ENCODE results near the gene HIF3A.
A peak's percentile ranks its signal among the peaks of the same experiment; 100 is the strongest.
"Not testable (repeated sequence)": the region's sequence is repeated elsewhere in the genome, so short reads cannot be mapped to it uniquely, and the experiment has no call there.

The HIF3A gene

GRCh38 chr19:46296722-46297461, at the start of gene HIF3A:
HIF3A (plus strand) TSS chr19:46297042; CDS start chr19:46297077, 35 bp downstream.
- DNase-seq (ENCODE audit: low read depth) = no peak

GRCh38 chr19:46250076-46250735, 46.6 kb upstream of the HIF3A start:
- no peak for DNase-seq (ENCODE audit: low read depth)

- DNase-seq (ENCODE audit: low read depth) = no peak
Observed at GRCh38 chr19:46251416-46251815, 45.4 kb upstream of the HIF3A start.

GRCh38 chr19:46254776-46255175, 42.1 kb upstream of the HIF3A start:
- no peak for DNase-seq (ENCODE audit: low read depth)

- DNase-seq (ENCODE audit: low read depth) = no peak
Observed at GRCh38 chr19:46256855-46257254, 40.0 kb upstream of the HIF3A start.

GRCh38 chr19:46261501-46261900, 35.3 kb upstream of the HIF3A start:
- not testable (repeated sequence) for DNase-seq (ENCODE audit: low read depth)

- not testable (repeated sequence) for DNase-seq (ENCODE audit: low read depth)
Observed at GRCh38 chr19:46262684-46263296, 34.1 kb upstream of the HIF3A start.

GRCh38 chr19:46264801-46265200, 32.0 kb upstream of the HIF3A start:
- not testable (repeated sequence) for DNase-seq (ENCODE audit: low read depth)

GRCh38 chr19:46265217-46265828, 31.5 kb upstream of the HIF3A start:
- peak; percentile 60 for DNase-seq (ENCODE audit: low read depth)

GRCh38 chr19:46269101-46269500, 27.7 kb upstream of the HIF3A start:
- DNase-seq (ENCODE audit: low read depth) = no peak

- DNase-seq (ENCODE audit: low read depth) = no peak
Observed at GRCh38 chr19:46270521-46271256, 26.2 kb upstream of the HIF3A start.

- DNase-seq (ENCODE audit: low read depth) = no peak
Observed at GRCh38 chr19:46271481-46272197, 25.2 kb upstream of the HIF3A start.

GRCh38 chr19:46273931-46274330, 22.9 kb upstream of the HIF3A start:
- DNase-seq (ENCODE audit: low read depth) = not testable (repeated sequence)

GRCh38 chr19:46279177-46279576, 17.7 kb upstream of the HIF3A start:
- DNase-seq (ENCODE audit: low read depth) = no peak

GRCh38 chr19:46283771-46284170, 13.1 kb upstream of the HIF3A start:
- no peak for DNase-seq (ENCODE audit: low read depth)

GRCh38 chr19:46284635-46285034, 12.2 kb upstream of the HIF3A start:
- DNase-seq (ENCODE audit: low read depth) = no peak

- no peak for DNase-seq (ENCODE audit: low read depth)
Observed at GRCh38 chr19:46287585-46287984, 9.3 kb upstream of the HIF3A start.

GRCh38 chr19:46288896-46289588, 7.8 kb upstream of the HIF3A start:
- peak; percentile 32 for DNase-seq (ENCODE audit: low read depth)

- no peak for DNase-seq (ENCODE audit: low read depth)
Observed at GRCh38 chr19:46289724-46290619, 6.9 kb upstream of the HIF3A start.

GRCh38 chr19:46291829-46292228, 5.0 kb upstream of the HIF3A start:
- DNase-seq (ENCODE audit: low read depth) = no peak

Measured in fibroblast of gingiva (primary cell).